A549 treated with AZD9567 at 1 μM for 4 hours (cell line): ENCODE data around the gene DLG4. TPM values are rescaled to one million over a fixed set of nuclear protein-coding genes. Genes with fewer than 3 reads are reported as not detected.

Source experiments
- total RNA-seq: library from RNA; stranded (reverse); fragments of 200-300 nt; extraction: Qiagen RNA extraction; gene quantifications from 5 replicates; pipeline ENCODE4 v1.2.3, GENCODE V29; 2022; ENCODE audit not compliant: insufficient read depth

DLG4 gene
- total RNA-seq: 5.9 to 6.9 TPM (median 6.2 TPM) in 5 replicates

DNA sequence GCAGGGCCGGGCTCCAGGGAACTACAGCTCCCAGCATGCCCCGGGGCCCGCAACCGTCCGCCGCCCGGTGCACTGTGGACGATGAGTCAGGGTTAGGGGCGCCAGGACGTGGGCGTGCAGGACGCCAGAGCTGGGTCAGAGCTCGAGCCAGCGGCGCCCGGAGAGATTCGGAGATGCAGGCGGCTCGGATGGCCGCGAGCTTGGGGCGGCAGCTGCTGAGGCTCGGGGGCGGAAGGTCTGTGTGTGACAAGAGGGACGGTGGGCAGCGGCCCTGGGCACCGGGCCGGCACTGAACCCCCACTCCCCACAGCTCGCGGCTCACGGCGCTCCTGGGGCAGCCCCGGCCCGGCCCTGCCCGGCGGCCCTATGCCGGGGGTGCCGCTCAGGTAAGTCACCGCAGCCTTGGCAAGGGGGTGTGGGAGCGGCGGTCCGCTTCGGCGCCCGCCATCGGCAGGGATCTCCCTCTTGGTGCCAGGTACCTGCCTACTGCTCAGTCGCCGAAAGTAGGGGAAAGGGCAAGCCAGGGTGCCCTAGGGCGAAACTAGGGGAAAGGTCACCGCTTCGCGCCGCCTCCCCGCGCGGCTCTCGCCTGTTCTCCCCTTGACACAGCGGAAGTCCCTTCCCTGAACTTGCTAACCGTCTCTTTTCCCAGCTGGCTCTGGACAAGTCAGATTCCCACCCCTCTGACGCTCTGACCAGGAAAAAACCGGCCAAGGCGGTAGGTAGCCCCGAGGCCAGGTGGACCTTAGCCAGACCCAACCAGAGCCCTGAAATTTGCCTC lies at the start of gene DLG4, which contains the start of gene ACADVL:
Gene DLG4, minus strand, starts transcription at position 25 of the 781 bp plus-strand sequence.
Gene ACADVL, plus strand, starts transcription at position 127 of the 781 bp plus-strand sequence. Its CDS starts 47 bp downstream, at position 174.

DNA sequence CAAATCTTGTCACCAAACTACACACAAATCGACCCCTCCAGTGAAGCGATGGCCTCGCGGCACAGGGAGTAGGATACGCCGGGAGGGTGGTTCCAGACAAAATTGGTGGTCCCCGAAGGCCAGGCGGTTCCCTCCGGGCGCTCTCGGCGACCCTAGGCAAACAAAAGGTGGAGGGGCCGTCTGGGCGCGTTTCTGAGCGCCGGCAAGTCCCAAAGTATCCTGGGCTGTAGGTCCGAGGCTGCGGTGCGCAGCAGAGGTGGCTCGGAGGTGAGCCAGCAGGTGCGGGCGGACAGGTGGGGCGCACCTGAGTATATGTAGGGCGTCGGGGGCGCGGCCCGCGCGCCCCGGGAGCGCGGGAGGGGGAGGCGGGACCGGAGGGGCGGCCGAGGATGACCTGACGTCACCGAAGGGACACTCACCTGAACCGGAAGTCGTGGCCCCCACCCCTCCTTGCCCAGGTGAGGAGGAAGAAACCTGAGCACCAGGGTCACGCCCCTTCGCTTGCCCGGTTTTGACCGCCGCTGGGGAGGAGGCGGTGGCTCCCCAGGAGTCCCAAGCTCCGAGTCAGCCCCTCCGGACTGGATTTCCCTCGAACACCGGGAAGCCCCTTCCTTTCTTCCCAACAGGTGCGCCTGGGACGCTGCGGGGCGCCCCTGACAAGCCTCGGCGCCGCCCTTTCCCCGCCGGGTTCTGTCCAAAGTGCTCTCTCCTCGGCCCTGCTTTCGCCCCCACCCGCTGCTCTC lies 42.7 kb upstream of the DLG4 start, which contains the start of gene CLDN7:
Gene CLDN7, minus strand, starts transcription at position 287 of the 743 bp plus-strand sequence. CDS start 435 bp downstream, outside the sequence.

DNA sequence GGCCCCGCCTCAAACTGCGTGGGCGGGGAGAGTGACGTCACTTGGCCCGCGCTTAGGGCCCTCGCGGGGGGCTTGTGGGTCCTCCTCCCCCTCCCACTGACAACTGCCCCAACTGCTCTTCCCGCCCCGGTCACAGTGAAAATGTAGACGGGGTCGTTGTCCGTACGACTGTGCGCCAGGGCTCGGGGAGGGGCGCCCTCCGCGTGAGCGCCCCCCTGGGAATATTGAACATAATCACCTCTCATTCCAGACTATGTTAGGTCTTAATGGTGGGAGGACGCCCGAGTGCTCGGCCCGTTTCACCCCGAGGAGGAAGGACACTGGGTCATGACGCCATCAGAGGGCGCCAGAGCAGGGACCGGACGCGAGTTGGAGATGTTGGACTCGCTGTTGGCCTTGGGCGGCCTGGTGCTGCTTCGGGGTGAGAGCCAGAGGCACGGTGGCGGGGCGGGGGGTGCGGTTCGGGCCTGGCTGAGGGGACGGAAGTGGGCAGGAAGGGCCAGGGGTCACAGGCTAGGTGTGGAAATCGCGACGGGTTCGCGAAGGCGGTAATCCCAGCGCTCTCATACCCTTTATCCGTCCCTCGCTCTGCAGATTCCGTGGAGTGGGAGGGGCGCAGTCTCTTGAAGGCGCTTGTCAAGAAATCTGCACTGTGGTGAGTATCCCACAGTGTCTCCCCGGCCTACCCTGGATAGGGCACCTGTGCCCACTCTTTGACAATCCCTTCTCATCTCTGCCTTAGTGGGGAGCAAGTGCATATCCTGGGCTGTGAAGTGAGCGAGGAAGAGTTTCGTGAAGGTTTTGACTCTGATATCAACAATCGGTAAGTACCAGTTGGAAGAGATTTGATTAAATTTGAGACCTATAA lies 32.8 kb upstream of the DLG4 start, which contains the start of gene ELP5:
Gene ELP5, plus strand, starts transcription at position 40 of the 868 bp plus-strand sequence. Its CDS starts 336 bp downstream, at position 376.

DNA sequence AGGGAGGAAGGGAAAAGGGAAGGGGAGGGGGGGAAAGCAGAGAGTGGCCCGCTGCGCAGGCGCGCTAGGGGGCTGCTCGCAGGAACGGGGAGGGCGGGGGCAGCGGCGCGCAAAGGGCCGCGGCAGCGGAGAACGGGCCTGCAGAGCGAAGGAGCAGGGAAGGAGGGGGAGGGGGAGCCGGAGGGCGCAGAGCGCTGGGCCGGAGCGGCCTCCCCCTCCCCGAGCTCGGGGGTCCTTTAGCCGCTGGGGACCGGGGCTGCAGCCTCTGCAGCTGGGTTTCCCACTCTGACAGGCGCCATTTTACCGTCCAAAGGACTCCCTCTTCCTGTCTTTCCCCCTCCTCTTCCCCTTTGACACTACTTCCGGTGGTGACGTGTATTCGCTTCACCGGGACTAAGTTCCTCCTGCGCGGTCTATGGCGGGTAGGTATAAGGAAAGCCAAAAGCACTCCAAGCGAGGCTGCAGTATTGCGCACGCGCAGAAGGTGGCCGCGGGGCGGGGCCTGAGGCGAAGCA lies 32.1 kb upstream of the DLG4 start, which contains the start of gene CTDNEP1:
Gene CTDNEP1, minus strand, starts transcription at position 74 of the 515 bp plus-strand sequence. CDS start 438 bp downstream, outside the sequence.

DNA sequence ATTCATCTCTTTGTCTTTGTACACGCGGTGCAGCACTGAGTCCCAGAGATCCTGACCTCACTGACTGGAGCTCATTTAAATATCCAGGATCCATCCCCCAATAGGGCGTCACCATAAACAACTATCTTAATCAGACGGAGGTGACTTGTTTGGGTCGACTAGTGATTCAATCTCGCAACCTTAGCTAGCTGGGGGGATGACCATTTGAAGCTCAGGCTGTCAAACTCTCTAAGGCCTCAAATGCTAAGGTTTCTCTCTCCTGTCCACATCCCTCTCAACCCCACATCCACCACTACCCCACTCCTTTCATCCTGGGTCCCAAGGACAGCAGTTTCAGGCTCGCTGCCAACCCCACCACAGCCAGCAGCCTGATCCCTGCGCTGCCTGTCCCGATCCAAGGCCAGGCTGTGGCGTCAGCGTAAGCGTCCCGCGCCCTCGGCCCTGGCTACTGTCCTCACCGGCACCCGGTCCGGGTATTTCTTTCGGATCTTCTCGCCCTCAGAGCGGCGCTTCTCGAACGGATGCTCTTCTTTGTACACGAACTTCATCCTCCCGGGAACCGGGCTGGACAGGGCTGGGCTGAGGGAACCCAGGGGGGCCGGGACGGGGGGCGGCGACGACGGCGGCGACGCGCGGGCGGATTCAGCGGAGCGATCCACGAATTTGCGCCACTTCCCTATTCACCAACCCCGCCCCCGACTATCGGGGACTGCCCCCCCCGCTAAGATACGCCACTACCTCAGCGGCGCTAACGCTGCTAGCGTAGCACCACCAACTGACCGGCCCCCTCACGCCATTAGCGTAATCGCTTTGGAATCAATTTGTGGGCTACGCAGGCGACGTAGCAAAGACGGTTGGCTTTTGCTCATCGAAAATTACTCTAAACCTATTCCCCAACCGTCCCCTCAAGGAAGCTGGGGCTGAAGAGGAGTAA lies 22.4 kb upstream of the DLG4 start, which contains the start of gene GABARAP:
Gene GABARAP, minus strand, starts transcription at position 667 of the 934 bp plus-strand sequence. Its CDS starts 119 bp downstream, at position 548.

DNA sequence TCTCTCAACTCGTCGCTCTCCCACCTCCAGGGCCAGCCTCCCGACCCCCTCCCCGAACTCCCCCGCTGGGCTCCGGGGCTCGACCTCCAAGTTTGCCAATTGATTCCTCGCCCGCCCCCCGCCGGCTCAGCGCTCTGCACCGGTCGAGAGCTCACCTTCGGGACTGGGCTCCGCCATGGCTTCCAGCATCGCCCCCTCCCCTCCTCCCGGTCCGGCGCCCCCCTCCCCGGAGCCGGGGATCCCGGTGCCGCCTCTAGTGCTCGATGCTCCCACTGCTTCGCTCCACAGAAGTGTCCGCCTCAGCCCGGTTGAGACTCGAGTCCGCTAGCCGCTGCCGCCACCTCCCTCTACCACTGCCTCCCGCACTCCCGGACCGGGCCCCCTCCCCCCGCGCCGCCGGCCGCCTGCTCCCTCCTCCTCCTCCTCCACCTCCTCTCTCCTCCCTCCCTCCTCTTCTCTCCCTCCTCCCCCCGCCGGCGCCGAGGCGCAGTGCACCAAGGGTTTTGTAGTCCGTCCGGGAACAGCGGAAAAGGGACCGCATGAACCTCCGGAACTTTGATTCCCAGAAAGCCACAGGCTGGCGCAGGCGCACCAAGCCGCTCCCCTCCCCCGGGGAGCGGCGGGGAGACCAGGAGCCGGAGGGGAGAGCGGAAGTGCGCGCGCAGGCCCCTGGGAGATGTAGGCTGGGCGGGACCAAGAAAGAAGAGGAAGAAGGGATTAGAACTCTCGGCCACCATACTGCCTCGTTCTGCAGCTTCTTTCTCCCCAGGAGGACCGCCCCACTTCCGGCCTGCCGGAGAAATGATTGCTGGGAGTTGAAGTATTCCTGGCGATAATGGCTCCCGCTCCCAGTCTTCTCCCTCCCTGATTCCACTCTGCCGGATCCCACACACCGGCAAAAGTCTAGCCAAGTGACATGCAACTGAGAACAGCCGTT lies 19.7 kb upstream of the DLG4 start, which contains the start of gene PHF23:
Gene PHF23, minus strand, starts transcription at position 367 of the 937 bp plus-strand sequence. Its CDS starts 178 bp downstream, at position 189.

DNA sequence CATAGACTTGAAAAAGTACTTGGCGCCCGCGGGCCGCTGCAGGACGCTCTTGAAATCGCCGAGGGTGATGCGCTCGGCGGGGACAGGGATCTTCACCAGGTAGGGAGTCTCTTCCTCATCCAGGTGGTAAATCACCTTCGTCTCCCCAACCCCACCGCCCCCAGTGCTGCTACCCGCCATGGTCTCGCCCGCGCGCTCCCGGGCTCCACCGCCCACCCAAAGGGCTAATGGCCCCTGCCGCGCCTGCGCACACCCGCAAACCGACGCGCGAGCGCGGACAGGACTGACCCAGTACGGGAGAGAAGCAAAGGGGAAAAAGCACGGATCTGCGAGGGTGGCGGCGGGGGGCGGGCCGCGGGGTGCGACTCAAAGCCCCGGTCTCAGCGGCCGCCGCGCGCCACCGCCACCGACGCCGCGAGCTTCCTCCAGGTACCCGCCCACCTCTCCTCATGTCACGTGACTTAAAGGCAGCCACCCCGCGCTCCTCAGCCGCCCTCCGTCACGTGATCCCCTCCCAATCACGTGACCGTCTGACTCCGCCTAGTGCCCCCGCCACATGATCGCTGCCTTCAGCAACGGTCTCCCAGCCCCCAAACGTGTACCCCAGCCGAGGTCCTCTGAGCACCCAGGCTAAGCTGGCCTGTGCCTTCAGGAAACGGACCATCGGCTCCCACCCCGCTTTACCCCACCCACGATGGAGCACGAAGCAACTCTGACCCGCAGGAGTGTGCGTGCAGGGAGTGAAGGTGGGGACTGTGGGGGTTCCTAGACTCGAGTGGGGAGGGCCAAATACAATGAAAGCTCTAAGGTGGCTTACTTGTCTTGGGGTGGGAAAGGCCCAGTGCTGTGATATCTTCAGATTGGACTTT lies 14.7 kb upstream of the DLG4 start, which contains the start of gene DVL2:
Gene DVL2, minus strand, starts transcription at position 435 of the 869 bp plus-strand sequence. Its CDS starts 255 bp downstream, at position 180.

DNA sequence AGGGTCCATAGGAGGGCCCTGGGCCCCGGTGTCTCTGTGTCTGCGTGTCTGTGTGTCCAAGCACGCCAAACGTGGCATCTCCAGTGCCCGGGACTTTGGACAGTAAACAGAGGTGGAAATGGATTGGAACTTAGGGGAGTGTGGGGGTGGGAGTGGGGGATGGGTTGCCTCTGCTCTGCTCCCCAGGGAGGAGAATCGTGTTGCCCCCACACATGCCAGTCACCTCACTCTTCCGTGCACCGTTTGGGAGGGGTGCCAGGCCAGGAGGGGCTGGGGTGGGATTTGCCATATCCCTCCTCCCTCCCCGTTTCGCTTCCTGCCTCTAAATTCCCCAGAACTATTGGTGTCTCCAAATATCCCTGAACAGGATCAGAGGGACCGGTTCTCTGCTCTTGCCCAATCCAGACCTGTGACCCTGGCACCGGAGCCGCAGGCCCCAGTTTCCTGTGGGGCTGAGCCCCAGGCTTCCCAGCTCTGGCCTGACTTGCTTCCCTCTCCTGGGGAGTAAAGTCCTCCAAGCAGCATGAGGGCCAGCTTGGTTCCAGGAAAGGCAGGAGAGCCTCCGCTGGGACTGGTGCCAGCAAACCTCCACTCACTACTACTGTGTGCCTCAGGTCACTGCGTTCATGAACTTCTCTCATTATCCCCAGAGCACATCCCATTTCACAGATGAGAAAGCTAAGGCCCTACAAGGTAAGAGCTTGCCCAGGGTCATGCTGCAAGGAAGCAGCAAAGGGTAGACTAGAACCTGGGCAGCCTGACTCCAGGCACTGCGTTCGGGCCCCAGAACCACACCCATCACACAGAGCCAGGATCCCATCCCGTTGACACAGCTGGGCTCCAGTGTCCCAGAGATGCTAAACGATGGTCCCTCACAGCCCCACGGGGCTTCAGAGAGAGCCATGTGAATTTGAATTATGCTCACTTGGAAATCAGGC lies 40.0 kb downstream of the DLG4 start, which contains the start of gene ASGR1:
Gene ASGR1, minus strand, starts transcription at position 54 of the 938 bp plus-strand sequence. CDS start 807 bp downstream, outside the sequence.

Other genes starting within 250 kb of the DLG4 start
- gene ALOX12, start 223.8 kb downstream of the DLG4 start, total RNA-seq: not detected in 5 replicates
- gene RNASEK, start 207.2 kb downstream of the DLG4 start, total RNA-seq: 364 to 487 TPM (median 429 TPM) in 5 replicates
- gene BCL6B, start 196.8 kb downstream of the DLG4 start, total RNA-seq: not detected in 5 replicates
- gene SLC16A13, start 183.8 kb downstream of the DLG4 start, total RNA-seq: 3.5 to 8.5 TPM (median 7.7 TPM) in 5 replicates
- not detected in 5 replicates for gene SLC16A11, start 175.7 kb downstream of the DLG4 start, total RNA-seq
- gene CLEC10A, start 139.6 kb downstream of the DLG4 start, total RNA-seq: not detected in 5 replicates
- 1.5 TPM in 1 of 5 replicates, not detected in the others for gene ASGR2, start 105.0 kb downstream of the DLG4 start, total RNA-seq
- 0.70 to 1.2 TPM (median 0.90 TPM) in 4 of 5 replicates, not detected in the other for gene ASGR1, start 40.5 kb downstream of the DLG4 start, total RNA-seq
- 264 to 485 TPM (median 439 TPM) in 5 replicates for gene ACADVL, start 102 bp upstream of the DLG4 start, total RNA-seq
- gene DVL2, start 14.7 kb upstream of the DLG4 start, total RNA-seq: 29.2 to 43.3 TPM (median 42.3 TPM) in 5 replicates
- gene PHF23, start 19.6 kb upstream of the DLG4 start, total RNA-seq: 67.2 to 91.5 TPM (median 83.0 TPM) in 5 replicates
- gene GABARAP, start 22.6 kb upstream of the DLG4 start, total RNA-seq: 638 to 734 TPM (median 663 TPM) in 5 replicates
- gene CTDNEP1, start 31.9 kb upstream of the DLG4 start, total RNA-seq: 202 to 277 TPM (median 222 TPM) in 5 replicates
- 115 to 144 TPM (median 128 TPM) in 5 replicates for gene ELP5, start 32.4 kb upstream of the DLG4 start, total RNA-seq
- gene CLDN7, start 42.6 kb upstream of the DLG4 start, total RNA-seq: 1.4 to 1.8 TPM (median 1.6 TPM) in 4 of 5 replicates, not detected in the other
- gene SLC2A4, start 61.9 kb upstream of the DLG4 start, total RNA-seq: 0.28 to 0.45 TPM (median 0.37 TPM) in 4 of 5 replicates, not detected in the other
- gene YBX2, start 74.8 kb upstream of the DLG4 start, total RNA-seq: 0.46 to 0.72 TPM (median 0.60 TPM) in 4 of 5 replicates, not detected in the other
- gene EIF5A, start 87.8 kb upstream of the DLG4 start, total RNA-seq: 1,570 to 1,809 TPM (median 1,672 TPM) in 5 replicates
- gene GPS2, start 95.5 kb upstream of the DLG4 start, total RNA-seq: 91.5 to 113 TPM (median 108 TPM) in 5 replicates
- gene NEURL4, start 109.5 kb upstream of the DLG4 start, total RNA-seq: 30.5 to 37.6 TPM (median 36.4 TPM) in 5 replicates
- 2.1 to 5.5 TPM (median 3.9 TPM) in 4 of 5 replicates, not detected in the other for gene ACAP1, start 116.7 kb upstream of the DLG4 start, total RNA-seq
- 10.3 to 15.0 TPM (median 13.0 TPM) in 5 replicates for gene KCTD11, start 132.3 kb upstream of the DLG4 start, total RNA-seq
- not detected in 5 replicates for gene TMEM95, start 135.3 kb upstream of the DLG4 start, total RNA-seq
- 1.4 to 1.7 TPM (median 1.6 TPM) in 5 replicates for gene TNK1, start 161.3 kb upstream of the DLG4 start, total RNA-seq
- 36.1 to 44.4 TPM (median 40.5 TPM) in 5 replicates for gene PLSCR3, start 174.7 kb upstream of the DLG4 start, total RNA-seq
- gene TMEM256, start 184.3 kb upstream of the DLG4 start, total RNA-seq: 181 to 231 TPM (median 208 TPM) in 5 replicates
- gene NLGN2, start 188.0 kb upstream of the DLG4 start, total RNA-seq: 12.4 to 20.9 TPM (median 18.3 TPM) in 5 replicates
- gene SPEM1, start 200.5 kb upstream of the DLG4 start, total RNA-seq: 0.08 TPM in 2 of 5 replicates, not detected in the others
- 0.05 to 0.07 TPM (median 0.05 TPM) in 3 of 5 replicates, not detected in the others for gene SPEM2, start 205.8 kb upstream of the DLG4 start, total RNA-seq
- gene SPEM3, start 209.0 kb upstream of the DLG4 start, total RNA-seq: 0.02 to 0.06 TPM (median 0.02 TPM) in 3 of 5 replicates, not detected in the others
- gene TMEM102, start 215.6 kb upstream of the DLG4 start, total RNA-seq: 7.5 to 12.0 TPM (median 11.6 TPM) in 5 replicates
- 0.67 to 1.3 TPM (median 0.74 TPM) in 4 of 5 replicates, not detected in the other for gene FGF11, start 219.7 kb upstream of the DLG4 start, total RNA-seq
- gene CHRNB1, start 225.2 kb upstream of the DLG4 start, total RNA-seq: 5.7 to 17.4 TPM (median 8.1 TPM) in 5 replicates